PC-3 (cell line): ENCODE data around the gene FGF1. TPM values are rescaled to one million over a fixed set of nuclear protein-coding genes. Genes with fewer than 3 reads are reported as not detected.

Experiments used
- ATAC-seq: fragments of 200-7000 bp; cut with Tn5 transposase; 2 replicates; pipeline ENCODE4 v1.9.1; 2020; ENCODE audit warnings: mild to moderate bottlenecking, moderate library complexity
- BruUV-seq: library from RNA; stranded (reverse); fragments of 400-500 nt; replicated peaks from 2 replicates; lab custom pipeline; 2021; lab: Mats Ljungman, UMichigan
- CTCF ChIA-PET: fragments of 300-600 bp; sonication (Branson Sonifier 250); formaldehyde crosslinking; loops from one replicate; lab custom pipeline; 2022; ENCODE audit warnings: antibody characterized with exemption; lab: Charles Lee
- POLR2A ChIA-PET: fragments of 300-600 bp; sonication (Branson Sonifier 250); formaldehyde crosslinking; loops from one replicate; lab custom pipeline; 2022; ENCODE audit warnings: antibody characterized with exemption; ENCODE audit not compliant: unreplicated experiment; lab: Charles Lee
- DNase-seq: peaks from one replicate; pipeline ENCODE4 v3.0.0-alpha.2; 2015
- H2AFZ ChIP-seq: fragments of 300-600 bp; sonication (generic); 2 replicates; pipeline ENCODE4 v1.6.0; 2016; ENCODE audit warnings: antibody characterized with exemption, low read length
- H3F3A ChIP-seq: fragments of 300-600 bp; sonication (generic); one replicate; pipeline ENCODE4 v1.6.0; 2017; ENCODE audit warnings: antibody characterized with exemption, low read length, control low read depth, mild to moderate bottlenecking; ENCODE audit not compliant: unreplicated experiment
- H3K27ac ChIP-seq: fragments of 300-600 bp; sonication (generic); 2 replicates; pipeline ENCODE4 v1.5.1; 2016; ENCODE audit warnings: mild to moderate bottlenecking, low read length
- H3K27me3 ChIP-seq: fragments of 300-600 bp; sonication (generic); 2 replicates; pipeline ENCODE4 v1.6.1; 2016; ENCODE audit warnings: low read length, mixed read lengths
- H3K36me3 ChIP-seq: fragments of 300-600 bp; sonication (generic); 2 replicates; pipeline ENCODE4 v1.6.1; 2016; ENCODE audit warnings: low read depth, mixed run types, low read length, mixed read lengths
- H3K4me1 ChIP-seq: fragments of 300-600 bp; sonication (generic); 2 replicates; pipeline ENCODE4 v1.5.1; 2016; ENCODE audit warnings: low read length; ENCODE audit not compliant: insufficient read depth
- H3K4me2 ChIP-seq: fragments of 300-600 bp; sonication (generic); 2 replicates; pipeline ENCODE4 v1.6.0; 2016; ENCODE audit warnings: low read length
- H3K4me3 ChIP-seq: fragments of 300-600 bp; sonication (generic); 2 replicates; pipeline ENCODE4 v1.5.1; 2016; ENCODE audit warnings: mild to moderate bottlenecking, low read length, mixed read lengths
- H3K79me2 ChIP-seq: fragments of 300-600 bp; sonication (generic); 2 replicates; pipeline ENCODE4 v1.6.1; 2017; ENCODE audit warnings: low read length, mixed read lengths
- H3K9ac ChIP-seq: fragments of 300-600 bp; sonication (generic); 2 replicates; pipeline ENCODE4 v1.6.0; 2016; ENCODE audit warnings: mild to moderate bottlenecking, low read length
- H3K9me2 ChIP-seq: fragments of 300-600 bp; sonication (generic); replicated peaks from 2 replicates; pipeline ENCODE4 v1.6.1; 2016; ENCODE audit warnings: mixed run types, low read length, mixed read lengths
- H3K9me3 ChIP-seq: fragments of 300-600 bp; sonication (generic); 2 replicates; pipeline ENCODE4 v1.6.1; 2016; ENCODE audit warnings: low read length, mixed read lengths
- H4K20me1 ChIP-seq: fragments of 300-600 bp; sonication (generic); 2 replicates; pipeline ENCODE4 v1.6.1; 2016; ENCODE audit warnings: low read length, mixed read lengths
- CTCF ChIP-seq: fragments of 300-600 bp; sonication (generic); conservative IDR thresholded peaks from 2 replicates; pipeline ENCODE4 v1.5.1; 2017; ENCODE audit warnings: antibody characterized with exemption, low read depth, mild to moderate bottlenecking, low read length
- EZH2 ChIP-seq: fragments of 300-600 bp; sonication (generic); IDR thresholded peaks from one replicate; pipeline ENCODE4 v1.6.1; 2017; ENCODE audit warnings: antibody characterized with exemption, mild to moderate bottlenecking, low read length; ENCODE audit not compliant: unreplicated experiment
- EZH2phosphoT487 ChIP-seq: fragments of 300-600 bp; sonication (generic); IDR thresholded peaks from 2 replicates; pipeline ENCODE4 v1.6.1; 2018; ENCODE audit warnings: mild to moderate bottlenecking, antibody characterized with exemption, low read length, borderline replicate concordance
- intact Hi-C: fragments of 100-400 bp; cut with micrococcal nuclease; formaldehyde crosslinking; loops from 2 replicates; pipeline ENCODE4 v1.9.0; 2023
- total RNA-seq: library from RNA; depleted of rRNA; stranded (reverse); fragments of >200 nt; gene quantifications from 2 replicates; pipeline ENCODE4 v1.2.3, GENCODE V29; 2014

FGF1 gene
- total RNA-seq, 1 experiment from 2014 or later, result 1.5 TPM

GRCh38 chr5:142612494-142613270 is 73.2 kb downstream of the FGF1 start:
- TF ChIP-seq EZH2, result no peak
- TF ChIP-seq CTCF, result no peak
- TF ChIP-seq EZH2phosphoT487, result no peak
- no TSS peak for BruUV-seq
- Histone ChIP-seq H3K27ac (no peak overlapping the region), H3K36me3 (no peaks in the 10 kb centered on the region), H3K9me2 (no peaks in the 10 kb centered on the region), H3K4me2 (no peak overlapping the region), H3K79me2 (no peaks in the 10 kb centered on the region), H3K27me3 (no peaks in the 10 kb centered on the region), H3K9me3 (no peaks in the 10 kb centered on the region), H4K20me1 (no peaks in the 10 kb centered on the region), H3K9ac (no peak overlapping the region), H3K4me1 (peaks cover 13% of the 10 kb centered on the region), H3F3A (no peaks in the 10 kb centered on the region), H2AFZ (no peak overlapping the region), H3K4me3 (no peak overlapping the region)
- ATAC-seq (no peak), DNase-seq (no peak)
- POLR2A ChIA-PET, result no interaction called here
- CTCF ChIA-PET, result no interaction called here
- intact Hi-C loops, result loop anchor here (5.0 kb wide), 1 partner anchor 100 kb away; no protein-coding TSS in a partner anchor

- H3K4me1 ChIP-seq, result peaks cover 8% of the 10 kb centered on the region; the same call in 1 of the 2 replicates
- DNase-seq, result peak; percentile 68
- H3K9ac ChIP-seq, result no peak overlapping the region
- peak; percentile 93 for ATAC-seq
- intact Hi-C loops, result loop anchor here (1.0 to 5.0 kb wide), 4 partner anchors 34 to 101 kb away; no protein-coding TSS in a partner anchor
- CTCF ChIA-PET, result no interaction called here
- peak overlapping the region; percentile 49; the same call in 1 of the 2 replicates for H2AFZ ChIP-seq
- no peaks in the 10 kb centered on the region for H3K36me3 ChIP-seq
- H3K9me3 ChIP-seq, result no peaks in the 10 kb centered on the region
- TF ChIP-seq CTCF, result peak; percentile 68
- TF ChIP-seq EZH2, result no peak
- TF ChIP-seq EZH2phosphoT487, result no peak
- no peak overlapping the region for H3K4me2 ChIP-seq
- H3K9me2 ChIP-seq, result no peaks in the 10 kb centered on the region
- no peaks in the 10 kb centered on the region for H3K79me2 ChIP-seq
- BruUV-seq, result no TSS peak
- no peak overlapping the region for H3K27ac ChIP-seq
- H3F3A ChIP-seq, result no peaks in the 10 kb centered on the region
- POLR2A ChIA-PET, result no interaction called here
- H3K27me3 ChIP-seq, result no peaks in the 10 kb centered on the region
- no peak overlapping the region for H3K4me3 ChIP-seq
- no peaks in the 10 kb centered on the region for H4K20me1 ChIP-seq
Observed at GRCh38 chr5:142611154-142611553, 74.7 kb downstream of the FGF1 start.
